OCI-LY7 (cell line): ENCODE results near the gene PRKACG. TPM values are rescaled to one million over a fixed set of nuclear protein-coding genes. Genes with fewer than 3 reads are reported as not detected.

Experiments
- BruUV-seq: library from RNA; stranded (reverse); fragments of 400-500 nt; replicated peaks from 2 replicates; lab custom pipeline; 2021; lab: Mats Ljungman, UMichigan
- CTCF ChIA-PET: fragments of 300-600 bp; sonication (Branson Sonifier 250); formaldehyde crosslinking; loops from one replicate; lab custom pipeline; 2022; ENCODE audit warnings: antibody characterized with exemption; ENCODE audit not compliant: unreplicated experiment; lab: Charles Lee
- POLR2A ChIA-PET: fragments of 300-600 bp; sonication (Branson Sonifier 250); formaldehyde crosslinking; loops from one replicate; lab custom pipeline; 2022; ENCODE audit warnings: antibody characterized with exemption; lab: Charles Lee
- DNase-seq: peaks from one replicate; pipeline ENCODE4 v3.0.0-alpha.2; 2015; ENCODE audit warnings: low spot score
- H2AFZ ChIP-seq: fragments of 200-600 bp; sonication (generic), shearing (Covaris generic); 2 replicates; pipeline ENCODE4 v1.6.1; 2014; ENCODE audit warnings: mild to moderate bottlenecking, antibody characterized with exemption, low read length, moderate library complexity
- H3K27ac ChIP-seq: fragments of 200-600 bp; sonication (generic); 2 replicates; pipeline ENCODE4 v1.5.1; 2014; ENCODE audit warnings: mixed run types, low read depth, mild to moderate bottlenecking, moderate library complexity, low read length, inconsistent platforms; ENCODE audit not compliant: poor library complexity, severe bottlenecking
- H3K36me3 ChIP-seq: fragments of 200-600 bp; sonication (generic); 2 replicates; pipeline ENCODE4 v1.6.1; 2014; ENCODE audit warnings: mild to moderate bottlenecking, antibody characterized with exemption, low read length, moderate library complexity, mixed read lengths; ENCODE audit not compliant: insufficient read depth
- H3K4me1 ChIP-seq: fragments of 200-600 bp; sonication (generic); 2 replicates; pipeline ENCODE4 v1.5.1; 2014; ENCODE audit warnings: mild to moderate bottlenecking, low read length; ENCODE audit not compliant: insufficient read depth, poor library complexity, severe bottlenecking
- H3K4me2 ChIP-seq: fragments of 200-600 bp; sonication (generic); 2 replicates; pipeline ENCODE4 v1.6.1; 2014; ENCODE audit warnings: mild to moderate bottlenecking, low read length
- H3K4me3 ChIP-seq: fragments of 200-600 bp; sonication (generic); 2 replicates; pipeline ENCODE4 v1.5.1; 2014; ENCODE audit warnings: mild to moderate bottlenecking, low read depth, low read length; ENCODE audit not compliant: poor library complexity, severe bottlenecking
- H3K79me2 ChIP-seq: fragments of 200-600 bp; sonication (generic); 2 replicates; pipeline ENCODE4 v1.6.1; 2016; ENCODE audit warnings: low read depth, mild to moderate bottlenecking, low read length, moderate library complexity, mixed read lengths; ENCODE audit not compliant: insufficient read depth
- H3K9me2 ChIP-seq: fragments of 200-600 bp; sonication (generic); 2 replicates; pipeline ENCODE4 v1.6.1; 2016; ENCODE audit warnings: mild to moderate bottlenecking, low read length, mixed read lengths; ENCODE audit not compliant: insufficient read depth
- H3K9me3 ChIP-seq: fragments of 200-600 bp; sonication (generic); 2 replicates; pipeline ENCODE4 v1.6.1; 2014; ENCODE audit warnings: mild to moderate bottlenecking, mixed run types, low read length, mixed read lengths
- H4K20me1 ChIP-seq: fragments of 200-600 bp; sonication (generic); 2 replicates; pipeline ENCODE4 v1.6.1; 2014; ENCODE audit warnings: mild to moderate bottlenecking, antibody characterized with exemption, low read length, moderate library complexity, mixed read lengths; ENCODE audit not compliant: insufficient read depth
- CTCF ChIP-seq: fragments of 200-600 bp; sonication (generic); conservative IDR thresholded peaks from 2 replicates; pipeline ENCODE4 v1.5.1; 2014; ENCODE audit warnings: mild to moderate bottlenecking, antibody characterized with exemption, low read length, moderate library complexity, mixed read lengths
- EZH2phosphoT487 ChIP-seq: fragments of 200-600 bp; sonication (generic); IDR thresholded peaks from 2 replicates; pipeline ENCODE4 v1.6.1; 2018; ENCODE audit warnings: low read depth, borderline replicate concordance, mild to moderate bottlenecking, mixed run types, antibody characterized with exemption, low read length, moderate library complexity, mixed read lengths
- intact Hi-C: fragments of 100-400 bp; cut with micrococcal nuclease; formaldehyde crosslinking; loops from one replicate; pipeline ENCODE4 v1.10.0; 2022; ENCODE audit not compliant: unreplicated experiment
- total RNA-seq, 2 experiments: library from RNA; depleted of rRNA in 1 of 2; stranded (reverse); fragments of >200 nt in 1 of 2; shearing (Covaris generic) in 1 of 2; gene quantifications; 2 replicates each; pipeline ENCODE4 v1.2.3, GENCODE V29; 2014 to 2022

PRKACG gene
- total RNA-seq, 2 experiments from 2014 or later, result not detected

GRCh38 chr9:68981789-68982188 lies 32.1 kb downstream of the PRKACG start:
- Histone ChIP-seq H3K4me1 (peaks cover 44% of the 10 kb centered on the region), H4K20me1 (no peaks in the 10 kb centered on the region), H3K4me3 (peak overlapping the region; percentile 3), H2AFZ (peak overlapping the region; percentile 64), H3K36me3 (no peaks in the 10 kb centered on the region), H3K27ac (peak overlapping the region; percentile 20), H3K79me2 (no peaks in the 10 kb centered on the region), H3K4me2 (peak overlapping the region; percentile 51), H3K9me3 (no peaks in the 10 kb centered on the region), H3K9me2 (no peaks in the 10 kb centered on the region)
- ChIA-PET CTCF (no interaction called here), POLR2A (interaction anchor here (0.7 kb wide), 1 partner anchor 120 kb away, joined by 3 read pairs; no protein-coding TSS in a partner anchor)
- TF ChIP-seq EZH2phosphoT487 (no peak), CTCF (no peak)
- peak; percentile 42 for DNase-seq
- intact Hi-C loops, result no loop called here
- BruUV-seq, result no TSS peak

- CTCF ChIA-PET, result interaction anchor here (0.6 kb wide), 1 partner anchor 273 kb away, joined by 3 read pairs; no protein-coding TSS in a partner anchor
- POLR2A ChIA-PET, result interaction anchor here (0.8 to 1.5 kb wide), 5 partner anchors 9 to 399 kb away, joined by 3 to 5 read pairs (median 4); no protein-coding TSS in a partner anchor
- no peak overlapping the region for H3K27ac ChIP-seq
- H3K4me3 ChIP-seq, result no peak overlapping the region
- H3K36me3 ChIP-seq, result no peaks in the 10 kb centered on the region
- H3K79me2 ChIP-seq, result no peaks in the 10 kb centered on the region
- BruUV-seq, result no TSS peak
- intact Hi-C loops, result no loop called here
- peak overlapping the region; percentile 96; the same call in 1 of the 2 replicates for H2AFZ ChIP-seq
- H3K9me2 ChIP-seq, result no peaks in the 10 kb centered on the region
- peak overlapping the region; percentile 55; the same call in 1 of the 2 replicates for H3K4me2 ChIP-seq
- no peaks in the 10 kb centered on the region for H3K9me3 ChIP-seq
- no peak for DNase-seq
- H3K4me1 ChIP-seq, result peaks cover 44% of the 10 kb centered on the region
- TF ChIP-seq EZH2phosphoT487 (no peak), CTCF (no peak)
- H4K20me1 ChIP-seq, result no peaks in the 10 kb centered on the region
Measured at GRCh38 chr9:68980341-68980914, 33.5 kb downstream of the PRKACG start.
